ENCODE data around the gene NTRK1. TPM values are rescaled to one million over a fixed set of nuclear protein-coding genes. Genes with fewer than 3 reads are reported as not detected.

The NTRK1 gene
- total RNA-seq, 1 donor from 2014 or later, result not detected

DNA sequence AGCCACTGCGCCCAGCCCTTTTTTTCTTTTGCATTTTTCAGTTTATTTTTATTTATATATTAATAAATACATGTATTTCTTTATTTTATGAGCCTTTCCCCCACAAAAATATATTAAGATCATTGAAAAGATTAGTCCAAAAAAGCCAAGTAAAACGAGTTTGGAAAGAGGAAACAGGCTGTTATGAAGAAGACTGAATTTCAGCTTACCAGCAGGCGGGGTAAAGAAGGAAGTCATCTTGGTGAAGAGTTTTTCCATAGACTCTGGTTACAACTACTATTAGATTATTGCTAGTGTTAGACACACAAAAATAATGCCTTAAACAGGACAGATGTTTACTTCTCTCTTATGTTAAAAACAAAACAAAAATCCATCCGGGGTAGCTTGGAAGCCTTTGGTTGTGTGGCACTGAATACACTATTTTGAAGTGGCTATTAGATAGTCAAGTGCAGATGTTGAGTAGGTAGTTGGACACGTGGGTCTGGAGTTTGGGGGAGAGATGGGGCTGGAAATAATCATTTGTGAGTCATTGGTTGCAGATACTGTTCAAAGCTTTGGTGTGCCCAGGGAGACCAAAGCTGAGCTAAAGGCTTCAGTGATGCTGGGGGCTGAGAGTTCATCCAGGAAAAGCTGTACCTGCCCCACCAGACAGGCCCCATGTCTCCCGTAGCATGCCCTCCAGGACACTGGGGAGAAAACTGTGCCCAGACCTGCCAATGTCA, 51.1 kb downstream of the NTRK1 start:
- H3K27ac Mint-ChIP-seq (ENCODE audit: unreplicated experiment), result no peak overlapping the region
- no peak for TF ChIP-seq CTCF (IDR thresholded peaks at IDR 0.05)
- H3K36me3 Mint-ChIP-seq (ENCODE audit: unreplicated experiment), result peaks cover 29% of the 10 kb centered on the region
- no peaks in the 10 kb centered on the region for H3K27me3 Mint-ChIP-seq (ENCODE audit: unreplicated experiment)
- H3K4me1 Mint-ChIP-seq (ENCODE audit: unreplicated experiment), result peaks cover 6% of the 10 kb centered on the region
- H3K4me3 Mint-ChIP-seq (ENCODE audit: unreplicated experiment), result no peak overlapping the region
- H3K9me3 Mint-ChIP-seq (ENCODE audit: unreplicated experiment), result no peaks in the 10 kb centered on the region
- no peak for DNase-seq (ENCODE audit: extremely low spot score, unreplicated experiment)

DNA sequence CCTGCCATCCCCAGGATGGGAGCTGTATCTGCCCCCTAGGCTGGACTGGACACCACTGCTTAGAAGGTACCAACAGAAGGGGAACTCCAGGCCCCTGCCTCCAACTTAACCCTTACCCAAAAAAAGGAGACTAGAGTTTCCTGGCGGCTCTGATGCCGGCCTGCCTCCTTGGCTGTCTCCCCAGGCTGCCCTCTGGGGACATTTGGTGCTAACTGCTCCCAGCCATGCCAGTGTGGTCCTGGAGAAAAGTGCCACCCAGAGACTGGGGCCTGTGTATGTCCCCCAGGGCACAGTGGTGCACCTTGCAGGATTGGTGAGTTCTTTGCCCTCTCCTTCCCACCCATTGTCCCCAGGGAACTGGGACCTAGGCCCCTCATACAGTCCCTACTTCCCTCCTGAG, 51.6 kb downstream of the NTRK1 start:
- TF ChIP-seq CTCF (IDR thresholded peaks at IDR 0.05), result no peak
- Mint-ChIP-seq H3K4me3 (ENCODE audit: unreplicated experiment) (no peak overlapping the region), H3K36me3 (ENCODE audit: unreplicated experiment) (peaks cover 24% of the 10 kb centered on the region), H3K9me3 (ENCODE audit: unreplicated experiment) (no peaks in the 10 kb centered on the region), H3K27me3 (ENCODE audit: unreplicated experiment) (no peaks in the 10 kb centered on the region), H3K4me1 (ENCODE audit: unreplicated experiment) (no peaks in the 10 kb centered on the region), H3K27ac (ENCODE audit: unreplicated experiment) (no peak overlapping the region)
- DNase-seq (ENCODE audit: extremely low spot score, unreplicated experiment), result no peak

- H3K27ac Mint-ChIP-seq (ENCODE audit: unreplicated experiment), result no peak overlapping the region
- no peak for TF ChIP-seq CTCF (IDR thresholded peaks at IDR 0.05)
- no peaks in the 10 kb centered on the region for H3K4me1 Mint-ChIP-seq (ENCODE audit: unreplicated experiment)
- no peaks in the 10 kb centered on the region for H3K9me3 Mint-ChIP-seq (ENCODE audit: unreplicated experiment)
- no peaks in the 10 kb centered on the region for H3K27me3 Mint-ChIP-seq (ENCODE audit: unreplicated experiment)
- peaks cover 24% of the 10 kb centered on the region for H3K36me3 Mint-ChIP-seq (ENCODE audit: unreplicated experiment)
- DNase-seq (ENCODE audit: extremely low spot score, unreplicated experiment), result no peak
- H3K4me3 Mint-ChIP-seq (ENCODE audit: unreplicated experiment), result no peak overlapping the region
Measured at GRCh38 chr1:156912861-156913808, 52.5 kb downstream of the NTRK1 start.

DNA sequence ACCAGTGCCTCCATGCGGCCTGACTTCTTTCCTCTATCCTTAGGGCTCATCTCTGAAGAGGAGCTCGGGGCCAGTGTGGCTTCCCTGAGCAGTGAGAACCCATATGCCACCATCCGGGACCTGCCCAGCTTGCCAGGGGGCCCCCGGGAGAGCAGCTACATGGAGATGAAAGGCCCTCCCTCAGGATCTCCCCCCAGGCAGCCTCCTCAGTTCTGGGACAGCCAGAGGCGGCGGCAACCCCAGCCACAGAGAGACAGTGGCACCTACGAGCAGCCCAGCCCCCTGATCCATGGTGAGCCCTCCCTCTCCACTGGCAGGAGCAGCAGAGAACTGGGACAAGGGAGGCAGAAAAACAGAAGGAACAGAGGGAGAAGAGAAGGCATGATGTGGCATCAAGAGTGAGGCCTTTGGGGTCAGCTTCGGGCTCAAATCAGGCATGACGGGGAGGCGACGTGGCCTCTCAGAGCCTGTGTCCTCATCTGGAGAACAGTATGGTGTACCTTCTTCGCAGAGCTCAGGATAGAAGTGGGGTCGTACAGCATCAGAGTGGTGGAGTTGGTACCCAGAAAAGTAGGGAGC, 53.2 kb downstream of the NTRK1 start:
- Mint-ChIP-seq H3K4me3 (ENCODE audit: unreplicated experiment) (no peak overlapping the region), H3K9me3 (ENCODE audit: unreplicated experiment) (no peaks in the 10 kb centered on the region), H3K27ac (ENCODE audit: unreplicated experiment) (no peak overlapping the region), H3K36me3 (ENCODE audit: unreplicated experiment) (peaks cover 26% of the 10 kb centered on the region), H3K4me1 (ENCODE audit: unreplicated experiment) (no peaks in the 10 kb centered on the region), H3K27me3 (ENCODE audit: unreplicated experiment) (no peaks in the 10 kb centered on the region)
- no peak for DNase-seq (ENCODE audit: extremely low spot score, unreplicated experiment)
- no peak for TF ChIP-seq CTCF (IDR thresholded peaks at IDR 0.05)

DNA sequence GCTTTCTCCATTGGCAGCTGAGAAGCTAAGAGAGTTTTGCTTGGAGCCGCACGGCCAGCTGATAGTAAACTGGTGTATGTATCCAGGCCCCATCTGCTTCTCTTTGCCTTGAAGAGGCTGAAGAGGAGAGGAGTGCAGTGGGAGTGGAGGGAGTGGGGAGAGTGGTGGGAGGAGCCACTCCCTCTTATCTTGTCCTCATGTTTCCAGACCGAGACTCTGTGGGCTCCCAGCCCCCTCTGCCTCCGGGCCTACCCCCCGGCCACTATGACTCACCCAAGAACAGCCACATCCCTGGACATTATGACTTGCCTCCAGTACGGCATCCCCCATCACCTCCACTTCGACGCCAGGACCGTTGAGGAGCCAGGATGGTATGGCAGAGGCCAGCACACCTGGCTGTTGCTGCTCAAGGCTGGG, 53.8 kb downstream of the NTRK1 start:
- H3K36me3 Mint-ChIP-seq (ENCODE audit: unreplicated experiment), result peaks cover 29% of the 10 kb centered on the region
- H3K27me3 Mint-ChIP-seq (ENCODE audit: unreplicated experiment), result no peaks in the 10 kb centered on the region
- DNase-seq (ENCODE audit: extremely low spot score, unreplicated experiment), result no peak
- no peak overlapping the region for H3K4me3 Mint-ChIP-seq (ENCODE audit: unreplicated experiment)
- no peaks in the 10 kb centered on the region for H3K4me1 Mint-ChIP-seq (ENCODE audit: unreplicated experiment)
- H3K27ac Mint-ChIP-seq (ENCODE audit: unreplicated experiment), result no peak overlapping the region
- no peak for TF ChIP-seq CTCF (IDR thresholded peaks at IDR 0.05)
- H3K9me3 Mint-ChIP-seq (ENCODE audit: unreplicated experiment), result no peaks in the 10 kb centered on the region

All from osteocyte (in vitro differentiated cells).